ENCODE data around the gene EYA2.

The EYA2 gene

GRCh38 chr20:47067776-47068175 is 173.1 kb downstream of the EYA2 start:
- H3K36me3 ChIP-seq (replicated peaks), result no peaks in the 10 kb centered on the region
- H3K9me3 ChIP-seq, result no peaks in the 10 kb centered on the region

DNA sequence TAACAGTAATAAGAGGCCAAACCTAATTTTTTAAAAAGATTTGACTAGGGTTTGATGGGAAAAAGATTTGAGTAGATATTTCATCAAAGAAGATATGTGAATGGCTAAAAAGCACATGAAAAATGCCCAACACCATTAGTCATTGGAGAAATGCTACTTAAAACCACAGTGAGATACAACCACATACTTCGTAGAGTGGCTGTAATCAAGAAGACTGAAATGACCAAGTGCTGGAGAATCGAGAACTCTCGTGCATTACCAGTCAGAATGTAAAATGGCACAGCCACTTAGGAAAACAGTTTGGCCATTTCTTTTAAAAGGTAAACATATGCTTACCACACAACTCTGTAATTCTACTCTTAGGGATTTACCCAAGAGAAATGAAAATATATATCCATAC is 175.5 kb downstream of the EYA2 start:
- Histone ChIP-seq H3K9me3 (no peaks in the 10 kb centered on the region), H3K27me3 (ENCODE audit: low read depth) (no peaks in the 10 kb centered on the region), H3K36me3 (replicated peaks) (no peaks in the 10 kb centered on the region), H3K4me3 (no peak overlapping the region), H3K4me1 (no peaks in the 10 kb centered on the region)
- no peak for DNase-seq (ENCODE audit: low spot score in 2 of 2)
- in situ Hi-C loops (cut with MboI; ENCODE audit: low sequenced_read_pairs), result no loop called here

More at GRCh38 chr20:47067776-47068175, 173.1 kb downstream of the EYA2 start:
- DNase-seq (ENCODE audit: low spot score in 2 of 2), result no peak
- in situ Hi-C loops (cut with MboI; ENCODE audit: low sequenced_read_pairs), result no loop called here
- Histone ChIP-seq H3K27me3 (ENCODE audit: low read depth) (no peaks in the 10 kb centered on the region), H3K4me3 (no peak overlapping the region), H3K4me1 (no peaks in the 10 kb centered on the region)

DNA sequence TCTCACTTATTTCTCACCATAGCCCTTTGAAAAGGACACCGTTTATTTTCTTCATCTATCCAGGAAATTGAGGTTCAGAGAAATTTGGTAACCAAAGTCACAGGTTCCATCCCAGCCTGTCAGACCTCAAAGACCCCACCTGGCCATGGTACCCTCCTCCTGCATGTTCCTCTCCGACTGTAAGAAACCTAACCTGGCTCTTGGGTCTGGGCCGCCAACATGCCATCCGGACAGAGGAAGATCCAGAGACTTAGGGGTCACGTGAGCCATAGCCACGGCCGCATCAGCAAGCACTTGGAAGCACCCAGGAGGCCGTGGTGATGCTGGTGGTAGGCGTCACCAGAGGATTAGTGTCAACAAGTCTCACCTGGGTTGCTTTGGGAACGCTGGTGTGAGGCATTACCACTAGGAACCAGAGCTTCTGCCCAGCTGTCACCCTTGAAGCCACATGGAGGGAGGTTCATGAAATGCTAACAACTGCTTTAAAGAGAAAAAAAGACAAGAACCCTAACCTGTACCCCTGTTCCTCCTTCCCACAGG is 177.1 kb downstream of the EYA2 start:
- Histone ChIP-seq H3K27me3 (ENCODE audit: low read depth) (no peaks in the 10 kb centered on the region), H3K4me1 (no peaks in the 10 kb centered on the region), H3K4me3 (no peak overlapping the region), H3K9me3 (no peaks in the 10 kb centered on the region), H3K36me3 (replicated peaks) (no peaks in the 10 kb centered on the region)
- in situ Hi-C loops (cut with MboI; ENCODE audit: low sequenced_read_pairs), result no loop called here
- DNase-seq (ENCODE audit: low spot score in 2 of 2), result no peak

GRCh38 chr20:47073766-47074475 is 179.3 kb downstream of the EYA2 start:
- Histone ChIP-seq H3K9me3 (no peaks in the 10 kb centered on the region), H3K27me3 (ENCODE audit: low read depth) (no peaks in the 10 kb centered on the region), H3K36me3 (replicated peaks) (no peaks in the 10 kb centered on the region), H3K4me1 (no peaks in the 10 kb centered on the region), H3K4me3 (no peak overlapping the region)
- in situ Hi-C loops (cut with MboI; ENCODE audit: low sequenced_read_pairs), result no loop called here
- DNase-seq (ENCODE audit: low spot score in 2 of 2), result no peak

DNA sequence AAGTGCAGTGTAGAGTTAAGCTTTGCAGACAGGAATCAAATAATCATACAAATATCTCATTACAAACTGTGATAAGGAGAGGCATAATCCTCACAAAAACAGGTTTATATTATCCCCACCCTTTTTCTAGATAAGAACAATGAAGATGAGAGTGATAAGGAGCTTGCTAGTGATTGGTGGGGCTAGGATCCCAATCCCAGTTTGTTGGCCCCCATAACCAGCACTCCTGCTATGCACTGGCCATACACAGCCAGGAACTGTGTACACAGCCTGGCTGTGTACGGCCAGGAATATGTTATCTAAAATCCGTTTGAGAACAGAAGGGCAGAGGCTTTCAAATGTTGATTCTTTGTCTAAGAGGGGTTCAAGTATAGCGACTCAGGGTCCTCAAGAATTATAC is 180.6 kb downstream of the EYA2 start:
- H3K4me1 ChIP-seq, result no peaks in the 10 kb centered on the region
- H3K4me3 ChIP-seq, result no peak overlapping the region
- no peaks in the 10 kb centered on the region for H3K36me3 ChIP-seq (replicated peaks)
- no peaks in the 10 kb centered on the region for H3K27me3 ChIP-seq (ENCODE audit: low read depth)
- no peak for DNase-seq (ENCODE audit: low spot score in 2 of 2)
- in situ Hi-C loops (cut with MboI; ENCODE audit: low sequenced_read_pairs), result no loop called here
- H3K9me3 ChIP-seq, result no peaks in the 10 kb centered on the region

DNA sequence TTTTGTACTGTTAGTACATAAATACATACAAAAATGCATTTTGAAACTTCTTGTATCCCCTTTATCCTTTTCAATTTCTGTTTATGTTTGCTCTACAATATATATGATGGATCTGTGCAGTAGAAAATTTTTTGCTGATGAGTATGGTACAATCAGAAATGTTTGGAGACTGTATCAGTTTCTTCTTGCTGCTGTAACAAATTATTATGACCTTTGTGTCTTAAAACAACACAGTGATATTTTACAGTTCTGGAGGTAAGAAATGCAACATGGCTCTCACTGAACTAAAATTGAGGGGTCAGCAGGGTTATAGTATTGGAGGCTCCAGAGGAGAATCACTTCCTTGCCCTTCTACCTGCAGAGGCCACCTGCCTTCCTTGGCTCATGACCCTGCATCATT is 184.4 kb downstream of the EYA2 start:
- DNase-seq (ENCODE audit: low spot score in 2 of 2), result no peak
- Histone ChIP-seq H3K27me3 (ENCODE audit: low read depth) (0 out of 2 replicates have a peak, but pooled peaks cover 2% of the 10 kb centered on the region), H3K4me3 (no peak overlapping the region), H3K9me3 (no peaks in the 10 kb centered on the region), H3K4me1 (no peaks in the 10 kb centered on the region), H3K36me3 (replicated peaks) (no peaks in the 10 kb centered on the region)
- in situ Hi-C loops (cut with MboI; ENCODE audit: low sequenced_read_pairs), result no loop called here

DNA sequence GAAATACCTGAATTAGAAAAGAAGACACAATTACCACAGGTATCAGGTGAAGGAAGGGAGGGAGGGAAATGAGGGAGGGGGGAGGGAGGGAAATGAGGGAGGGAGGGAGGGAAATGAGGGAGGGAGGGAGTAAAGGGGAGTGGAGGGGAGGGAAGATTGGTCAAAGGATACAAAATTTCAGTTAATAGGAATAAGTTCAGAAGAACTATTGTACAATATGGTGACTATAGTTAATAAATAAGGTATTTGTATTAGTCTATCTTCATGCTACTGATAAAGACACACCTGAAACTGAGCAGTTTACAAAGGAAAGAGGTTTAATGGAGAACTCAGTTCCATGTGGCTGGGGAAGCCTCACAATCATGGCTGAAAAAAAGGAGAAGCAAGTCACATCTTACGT is 185.7 kb downstream of the EYA2 start:
- in situ Hi-C loops (cut with MboI; ENCODE audit: low sequenced_read_pairs), result no loop called here
- Histone ChIP-seq H3K4me3 (no peak overlapping the region), H3K36me3 (replicated peaks) (no peaks in the 10 kb centered on the region), H3K4me1 (no peaks in the 10 kb centered on the region), H3K27me3 (ENCODE audit: low read depth) (0 out of 2 replicates have a peak, but pooled peaks cover 2% of the 10 kb centered on the region), H3K9me3 (no peaks in the 10 kb centered on the region)
- no peak for DNase-seq (ENCODE audit: low spot score in 2 of 2)

DNA sequence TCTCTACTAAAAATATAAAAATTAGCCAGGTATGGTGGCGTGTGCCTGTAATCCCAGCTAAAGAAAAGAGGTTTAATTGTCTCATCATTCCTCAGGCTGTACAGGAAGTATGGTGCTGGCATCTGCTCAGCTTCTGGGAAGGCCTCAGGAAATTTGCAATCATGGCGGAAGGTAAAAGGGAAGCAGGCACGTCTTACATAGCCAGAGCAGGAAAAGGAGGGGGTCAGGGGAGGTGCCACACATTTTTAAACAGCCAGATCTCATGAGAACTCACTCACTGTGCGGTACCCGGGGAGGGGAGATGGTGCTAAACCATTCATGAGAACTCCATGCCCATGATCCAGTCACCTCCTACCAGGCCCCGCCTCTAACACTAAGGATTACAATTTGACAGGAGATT is 191.7 kb downstream of the EYA2 start:
- in situ Hi-C loops (cut with MboI; ENCODE audit: low sequenced_read_pairs), result no loop called here
- H3K27me3 ChIP-seq (ENCODE audit: low read depth), result 0 out of 2 replicates have a peak, but pooled peaks cover 2% of the 10 kb centered on the region
- no peaks in the 10 kb centered on the region for H3K36me3 ChIP-seq (replicated peaks)
- no peaks in the 10 kb centered on the region for H3K9me3 ChIP-seq
- no peak overlapping the region for H3K4me3 ChIP-seq
- no peaks in the 10 kb centered on the region for H3K4me1 ChIP-seq
- DNase-seq (ENCODE audit: low spot score in 2 of 2), result no peak

DNA sequence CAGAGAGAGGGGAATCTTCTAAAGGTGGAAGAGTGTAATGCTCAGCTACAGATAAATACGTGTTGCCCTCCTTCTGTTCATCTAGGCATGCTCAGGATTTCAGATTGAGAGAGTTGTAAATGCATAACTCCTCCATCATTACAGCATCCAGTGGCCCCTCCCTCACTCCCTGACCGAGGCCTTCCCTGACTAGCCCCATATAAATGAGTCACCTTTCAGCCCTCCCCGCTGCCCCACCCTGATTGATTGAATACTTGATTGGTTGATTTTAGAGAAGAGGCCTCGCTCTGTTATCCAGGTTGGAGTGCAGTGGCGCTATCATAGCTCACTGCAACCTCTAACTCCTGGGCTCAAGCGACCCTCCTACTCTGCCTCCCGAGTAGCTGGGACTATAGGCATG is 193.7 kb downstream of the EYA2 start:
- Histone ChIP-seq H3K9me3 (no peaks in the 10 kb centered on the region), H3K36me3 (replicated peaks) (no peaks in the 10 kb centered on the region), H3K27me3 (ENCODE audit: low read depth) (no peaks in the 10 kb centered on the region), H3K4me3 (no peak overlapping the region), H3K4me1 (no peaks in the 10 kb centered on the region)
- no peak for DNase-seq (ENCODE audit: low spot score in 2 of 2)
- in situ Hi-C loops (cut with MboI; ENCODE audit: low sequenced_read_pairs), result no loop called here

DNA sequence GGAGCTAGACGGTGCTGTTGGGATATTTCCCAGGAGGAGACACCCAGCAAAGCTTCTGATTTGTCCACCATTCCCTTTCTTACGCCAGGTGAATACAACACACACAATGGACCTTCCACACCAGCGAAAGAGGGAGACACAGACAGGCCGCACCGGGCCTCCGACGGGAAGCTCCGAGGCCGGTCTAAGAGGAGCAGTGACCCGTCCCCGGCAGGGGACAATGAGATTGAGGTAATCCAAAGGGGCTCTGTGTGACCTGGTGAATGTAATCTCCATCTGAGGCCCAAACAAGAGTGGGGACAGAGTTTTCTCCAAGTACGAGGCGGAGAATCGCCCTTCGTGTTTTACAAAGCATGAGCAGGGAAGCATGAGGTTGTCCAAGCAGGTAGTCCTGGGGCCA is 194.5 kb downstream of the EYA2 start:
- H3K9me3 ChIP-seq, result no peaks in the 10 kb centered on the region
- H3K27me3 ChIP-seq (ENCODE audit: low read depth), result no peaks in the 10 kb centered on the region
- H3K4me3 ChIP-seq, result no peak overlapping the region
- no peak for DNase-seq (ENCODE audit: low spot score in 2 of 2)
- no peaks in the 10 kb centered on the region for H3K4me1 ChIP-seq
- no peaks in the 10 kb centered on the region for H3K36me3 ChIP-seq (replicated peaks)
- in situ Hi-C loops (cut with MboI; ENCODE audit: low sequenced_read_pairs), result no loop called here

GRCh38 chr20:47090835-47091234 is 196.2 kb downstream of the EYA2 start:
- Histone ChIP-seq H3K4me1 (no peaks in the 10 kb centered on the region), H3K9me3 (no peaks in the 10 kb centered on the region), H3K36me3 (replicated peaks) (no peaks in the 10 kb centered on the region), H3K27me3 (ENCODE audit: low read depth) (no peaks in the 10 kb centered on the region), H3K4me3 (no peak overlapping the region)
- DNase-seq (ENCODE audit: low spot score in 2 of 2), result no peak
- in situ Hi-C loops (cut with MboI; ENCODE audit: low sequenced_read_pairs), result no loop called here

DNA sequence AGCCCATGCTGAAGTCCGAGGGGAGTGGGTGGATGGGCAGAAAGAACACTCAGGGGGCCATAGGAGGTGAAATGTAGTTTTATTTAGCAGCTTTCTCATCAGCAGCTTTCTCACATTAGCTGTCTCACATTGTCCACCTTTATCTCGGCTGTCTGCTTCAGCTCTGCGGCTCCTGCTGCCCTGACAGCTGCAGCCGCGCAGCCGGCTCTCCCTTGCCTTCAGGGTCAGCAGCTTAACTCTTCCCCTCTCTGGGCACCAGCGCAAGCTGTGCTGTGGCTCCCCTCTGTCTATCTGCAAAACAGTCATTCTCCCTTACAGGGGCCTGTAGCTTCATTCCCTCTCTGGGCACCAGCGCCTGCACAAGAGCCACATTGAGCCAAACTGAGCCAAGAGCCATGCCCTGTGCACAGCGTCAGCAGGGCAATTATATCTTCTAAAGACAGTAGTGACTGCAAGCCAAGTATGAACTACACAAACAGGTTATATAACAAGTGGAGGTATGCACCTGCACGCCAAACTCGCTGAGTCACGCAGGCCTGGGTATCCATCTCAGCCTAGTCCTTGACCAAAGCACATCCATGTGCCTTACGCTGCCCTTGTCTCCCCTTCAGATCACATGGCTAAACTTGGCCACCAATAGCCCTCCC is 198.8 kb downstream of the EYA2 start:
- H3K4me3 ChIP-seq, result no peak overlapping the region
- no peak for DNase-seq (ENCODE audit: low spot score in 2 of 2)
- H3K36me3 ChIP-seq (replicated peaks), result no peaks in the 10 kb centered on the region
- H3K4me1 ChIP-seq, result no peaks in the 10 kb centered on the region
- H3K9me3 ChIP-seq, result no peaks in the 10 kb centered on the region
- in situ Hi-C loops (cut with MboI; ENCODE audit: low sequenced_read_pairs), result no loop called here
- H3K27me3 ChIP-seq (ENCODE audit: low read depth), result no peaks in the 10 kb centered on the region

GRCh38 chr20:47095690-47096089 is 201.0 kb downstream of the EYA2 start:
- no peaks in the 10 kb centered on the region for H3K4me1 ChIP-seq
- H3K36me3 ChIP-seq (replicated peaks), result no peaks in the 10 kb centered on the region
- H3K4me3 ChIP-seq, result no peak overlapping the region
- H3K27me3 ChIP-seq (ENCODE audit: low read depth), result no peaks in the 10 kb centered on the region
- in situ Hi-C loops (cut with MboI; ENCODE audit: low sequenced_read_pairs), result no loop called here
- no peaks in the 10 kb centered on the region for H3K9me3 ChIP-seq
- no peak for DNase-seq (ENCODE audit: low spot score in 2 of 2)
